ENCODE data around the gene KAT2B.

GRCh38 chr3:20066850-20067617 lies 26.8 kb downstream of the KAT2B start:
- TF ChIP-seq RAD21 (IDR thresholded peaks at IDR 0.05 in 1 of 2, conservative IDR thresholded peaks at IDR 0.05 in 1 of 2; ENCODE audit: low read depth in 2 of 2, low read length in 2 of 2) (no peak), CTCF (IDR thresholded peaks at IDR 0.05; ENCODE audit: control extremely low read depth in 1 of 3, insufficient read depth in 1 of 3, low read depth in 1 of 3, low read length in 3 of 3) (no peak), SUZ12 (IDR thresholded peaks at IDR 0.05; ENCODE audit: low read length) (no peak), JUND (IDR thresholded peaks at IDR 0.05; ENCODE audit: low read length) (no peak), HDAC2 (IDR thresholded peaks at IDR 0.05; ENCODE audit: borderline replicate concordance in 1 of 2, low read depth in 2 of 2, low read length in 2 of 2) (no peak), YY1 (IDR thresholded peaks at IDR 0.05; ENCODE audit: low read depth, low read length) (no peak), CHD2 (IDR thresholded peaks at IDR 0.05; ENCODE audit: low read length) (no peak), SIN3A (conservative IDR thresholded peaks at IDR 0.05 in 1 of 2, IDR thresholded peaks at IDR 0.05 in 1 of 2; ENCODE audit: low read depth in 1 of 2, low read length in 2 of 2) (no peak), TAF1 (IDR thresholded peaks at IDR 0.05; ENCODE audit: low read depth, low read length) (no peak), FOSL1 (IDR thresholded peaks at IDR 0.05; ENCODE audit: insufficient read depth, low read depth, low read length) (no peak), MAX (IDR thresholded peaks at IDR 0.05) (no peak), ATF3 (IDR thresholded peaks at IDR 0.05; ENCODE audit: insufficient read depth, low read depth, low read length) (no peak), USF2 (IDR thresholded peaks at IDR 0.05; ENCODE audit: low read length) (no peak), SAP30 (IDR thresholded peaks at IDR 0.05; ENCODE audit: insufficient read depth, insufficient replicate concordance, low read length) (no peak)
